ENCODE measurements around the gene CAMK2A. TPM values are rescaled to one million over a fixed set of nuclear protein-coding genes. Genes with fewer than 3 reads are reported as not detected.
A peak's percentile ranks its signal among the peaks of the same experiment; 100 is the strongest.

The CAMK2A gene
- total and polyA plus RNA-seq, 2 of the 4 experiments (the other 2 are of a cell fraction): 0.18 to 0.19 TPM

DNA sequence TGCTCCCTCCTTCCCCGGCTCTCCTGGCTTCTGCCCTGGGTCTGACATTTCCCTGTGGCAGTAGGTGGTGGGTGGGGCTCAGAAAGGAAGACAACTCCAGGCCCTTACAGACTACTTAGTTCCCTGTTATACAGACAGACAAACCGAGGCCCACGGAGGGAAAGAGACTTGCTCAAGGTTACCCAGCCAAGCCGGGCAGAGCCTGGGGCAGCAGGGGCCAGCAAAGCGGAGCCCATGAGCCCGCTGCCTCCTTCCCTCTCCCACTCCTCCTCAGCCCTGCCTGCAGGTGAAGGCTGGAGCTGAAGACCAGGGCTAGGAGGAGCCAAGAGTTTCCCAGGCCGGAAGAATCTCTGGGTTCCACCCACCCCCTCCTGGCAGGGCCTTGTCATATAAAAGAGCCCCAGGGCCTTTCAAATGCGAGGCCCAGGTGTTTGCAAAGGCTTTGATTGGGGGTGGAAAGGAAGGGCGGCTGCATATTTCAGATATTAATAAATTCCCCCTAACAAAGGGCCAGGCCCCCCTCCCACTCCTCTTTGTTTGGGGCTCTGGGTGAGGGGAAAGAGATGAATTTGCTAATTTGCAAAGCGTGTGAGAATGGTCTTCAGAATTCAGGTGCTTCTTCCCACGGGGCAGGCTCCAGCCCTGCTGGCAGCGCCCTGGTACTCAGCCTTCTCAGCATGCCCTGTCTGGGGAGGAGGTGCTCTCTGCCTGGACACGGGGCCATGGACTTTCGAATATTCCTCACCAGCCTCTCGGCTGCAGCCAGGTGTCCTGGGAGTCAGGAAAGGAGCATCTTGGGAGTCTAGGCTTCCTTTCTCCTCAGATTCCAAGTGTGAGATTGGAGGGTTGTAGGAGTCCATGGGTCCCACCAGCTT lies 78.2 kb downstream of the CAMK2A start (continued):
- TF ChIP-seq MAZ (IDR thresholded peaks at IDR 0.05; ENCODE audit: borderline replicate concordance, low read depth, low read length): no peak

DNA sequence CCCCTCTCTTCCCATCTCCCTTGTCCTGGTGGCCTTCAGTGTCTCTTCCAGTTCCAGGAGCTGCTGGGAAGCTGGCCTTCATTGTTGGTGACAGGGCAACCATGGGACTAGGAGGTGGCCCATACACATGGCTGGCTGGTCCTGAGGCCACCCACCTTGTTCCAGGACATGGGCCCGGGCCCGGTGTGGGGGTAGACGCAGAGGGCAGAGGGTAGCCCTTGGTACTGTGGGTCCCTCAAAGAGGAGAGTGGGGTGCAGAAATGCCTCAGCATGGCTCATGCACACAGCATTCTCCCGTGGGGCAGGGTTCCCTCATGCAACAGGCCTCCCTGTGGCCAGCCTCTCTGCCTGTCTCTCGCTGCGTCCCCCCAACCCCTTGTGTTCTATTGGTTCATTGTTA lies 78.9 kb downstream of the CAMK2A start:
- ATAC-seq (ENCODE audit: low read depth) (no peak), DNase-seq (no peak)
- H3K4ac ChIP-seq (ENCODE audit: low read depth, low read length): peak overlapping the region; percentile 33
- no peak overlapping the region for H3K18ac ChIP-seq (ENCODE audit: low read depth, low read length)
- POLR2A ChIA-PET (ENCODE audit: unreplicated experiment): no interaction called here
- H3K27me3 ChIP-seq (ENCODE audit: control insufficient read depth, insufficient read depth, low read length): no peaks in the 10 kb centered on the region
- in situ Hi-C loops (cut with MboI; ENCODE audit: low sequenced_read_pairs) (loop anchor here (5.0 to 25.0 kb wide), 4 partner anchors 83 to 573 kb away; partner anchors contain the start of genes HMGXB3 and TIGD6), dilution Hi-C loops (cut with HindIII; ENCODE audit: low sequenced_read_pairs, unreplicated experiment) (no loop called here), intact Hi-C loops (cut with micrococcal nuclease) (loop anchor here (10.0 kb wide), 1 partner anchor 176 kb away; no protein-coding TSS in a partner anchor)
- H3K9me3 ChIP-seq (ENCODE audit: control insufficient read depth, insufficient read depth, low read length): no peaks in the 10 kb centered on the region
- no peak overlapping the region for H2BK20ac ChIP-seq (ENCODE audit: low read depth, low read length)
- H4K91ac ChIP-seq (ENCODE audit: insufficient read depth, low read depth, low read length): no peak overlapping the region; the same call in 1 of the 2 replicates
- no peak overlapping the region for H3K4me2 ChIP-seq (ENCODE audit: low read depth, low read length)
- no peak overlapping the region for H3K9ac ChIP-seq (ENCODE audit: low read depth, low read length)
- no peak overlapping the region for H2BK15ac ChIP-seq (ENCODE audit: low read depth, low read length)
- H2AK5ac ChIP-seq (ENCODE audit: low read depth, low read length): no peak overlapping the region
- no peak overlapping the region for H3K4me3 ChIP-seq (ENCODE audit: insufficient read depth, low read depth, low read length)
- H4K5ac ChIP-seq (ENCODE audit: low read depth, low read length): no peak overlapping the region
- no peak overlapping the region for H2BK5ac ChIP-seq (ENCODE audit: low read depth, low read length, poor library complexity, severe bottlenecking)
- H4K20me1 ChIP-seq (ENCODE audit: insufficient read depth, low read length): no peaks in the 10 kb centered on the region
- H2AFZ ChIP-seq (replicated peaks; ENCODE audit: low read length, poor library complexity): no peak overlapping the region
- no peak overlapping the region for H2AK9ac ChIP-seq (replicated peaks; ENCODE audit: low read depth, low read length, poor library complexity)
- no CpG with 5 or more reads among the region's 6 CpGs for WGBS, 2 experiments (ENCODE audit: extremely low coverage in 2 of 2, insufficient read length in 1 of 2)
- peaks cover 6% of the 10 kb centered on the region; the same call in 1 of the 2 replicates for H3K9me1 ChIP-seq (ENCODE audit: insufficient read depth, low read length)
- H4K8ac ChIP-seq (ENCODE audit: low read depth in 2 of 2, low read length in 2 of 2): no peak overlapping the region
- no peak overlapping the region for H3K14ac ChIP-seq (replicated peaks; ENCODE audit: low read depth, low read length)
- TF ChIP-seq NFE2L2 (IDR thresholded peaks at IDR 0.05; ENCODE audit: low read depth, low read length): no peak
- TF ChIP-seq CEBPB (IDR thresholded peaks at IDR 0.05; ENCODE audit: low read depth, low read length): no peak
- TF ChIP-seq, protein P1, sequence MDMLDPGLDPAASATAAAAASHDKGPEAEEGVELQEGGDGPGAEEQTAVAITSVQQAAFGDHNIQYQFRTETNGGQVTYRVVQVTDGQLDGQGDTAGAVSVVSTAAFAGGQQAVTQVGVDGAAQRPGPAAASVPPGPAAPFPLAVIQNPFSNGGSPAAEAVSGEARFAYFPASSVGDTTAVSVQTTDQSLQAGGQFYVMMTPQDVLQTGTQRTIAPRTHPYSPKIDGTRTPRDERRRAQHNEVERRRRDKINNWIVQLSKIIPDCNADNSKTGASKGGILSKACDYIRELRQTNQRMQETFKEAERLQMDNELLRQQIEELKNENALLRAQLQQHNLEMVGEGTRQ (IDR thresholded peaks at IDR 0.05; ENCODE audit: low read depth, low read length): no peak
- TF ChIP-seq RFX5 (IDR thresholded peaks at IDR 0.05; ENCODE audit: low read depth, low read length): no peak
- no peak for TF ChIP-seq MXI1 (IDR thresholded peaks at IDR 0.05; ENCODE audit: borderline replicate concordance, low read depth, low read length)
- no peak for TF ChIP-seq RCOR1 (IDR thresholded peaks at IDR 0.05; ENCODE audit: insufficient replicate concordance, low read length)
- TF ChIP-seq MAZ (IDR thresholded peaks at IDR 0.05; ENCODE audit: borderline replicate concordance, low read depth, low read length): no peak
- no peak for TF ChIP-seq SMC3 (IDR thresholded peaks at IDR 0.05; ENCODE audit: low read depth, low read length)
- TF ChIP-seq RAD21 (IDR thresholded peaks at IDR 0.05; ENCODE audit: low read length): no peak
- TF ChIP-seq FOS (IDR thresholded peaks at IDR 0.05; ENCODE audit: low read depth, low read length): no peak
- TF ChIP-seq CHD1 (IDR thresholded peaks at IDR 0.05; ENCODE audit: low read depth, low read length): no peak
- TF ChIP-seq BHLHE40 (IDR thresholded peaks at IDR 0.05; ENCODE audit: low read depth, low read length): no peak
- no peak for TF ChIP-seq MAFK (IDR thresholded peaks at IDR 0.05; ENCODE audit: low read depth, low read length)
- TF ChIP-seq, protein P2, sequence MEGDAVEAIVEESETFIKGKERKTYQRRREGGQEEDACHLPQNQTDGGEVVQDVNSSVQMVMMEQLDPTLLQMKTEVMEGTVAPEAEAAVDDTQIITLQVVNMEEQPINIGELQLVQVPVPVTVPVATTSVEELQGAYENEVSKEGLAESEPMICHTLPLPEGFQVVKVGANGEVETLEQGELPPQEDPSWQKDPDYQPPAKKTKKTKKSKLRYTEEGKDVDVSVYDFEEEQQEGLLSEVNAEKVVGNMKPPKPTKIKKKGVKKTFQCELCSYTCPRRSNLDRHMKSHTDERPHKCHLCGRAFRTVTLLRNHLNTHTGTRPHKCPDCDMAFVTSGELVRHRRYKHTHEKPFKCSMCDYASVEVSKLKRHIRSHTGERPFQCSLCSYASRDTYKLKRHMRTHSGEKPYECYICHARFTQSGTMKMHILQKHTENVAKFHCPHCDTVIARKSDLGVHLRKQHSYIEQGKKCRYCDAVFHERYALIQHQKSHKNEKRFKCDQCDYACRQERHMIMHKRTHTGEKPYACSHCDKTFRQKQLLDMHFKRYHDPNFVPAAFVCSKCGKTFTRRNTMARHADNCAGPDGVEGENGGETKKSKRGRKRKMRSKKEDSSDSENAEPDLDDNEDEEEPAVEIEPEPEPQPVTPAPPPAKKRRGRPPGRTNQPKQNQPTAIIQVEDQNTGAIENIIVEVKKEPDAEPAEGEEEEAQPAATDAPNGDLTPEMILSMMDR (conservative IDR thresholded peaks at IDR 0.05; ENCODE audit: low read depth, low read length): no peak
- BruUV-seq (replicated peaks): no TSS peak
- no peak overlapping the region for H3K56ac ChIP-seq (ENCODE audit: extremely low read depth, insufficient read depth, low read length)
- peaks cover 11% of the 10 kb centered on the region for H3K4me1 ChIP-seq (ENCODE audit: control insufficient read depth, insufficient read depth, low read length)
- no peaks in the 10 kb centered on the region for H3K79me1 ChIP-seq (ENCODE audit: low read depth in 1 of 2, low read length in 2 of 2)
- no peaks in the 10 kb centered on the region for H3K36me3 ChIP-seq (ENCODE audit: control insufficient read depth, insufficient read depth, low read length)
- CTCF ChIA-PET: no interaction called here
- no peak overlapping the region for H3K23ac ChIP-seq (ENCODE audit: low read depth, low read length)
- no peak overlapping the region for H3K27ac ChIP-seq (ENCODE audit: insufficient read depth, low read length)
- H2BK120ac ChIP-seq (ENCODE audit: low read depth, low read length): no peak overlapping the region

All from IMR-90 (cell line).